8988T (cell line): Measurements from ENCODE around the gene PRDM12.

Experiments used
- DNase-seq: peaks from one replicate; pipeline ENCODE4 v3.0.0; 2011

The PRDM12 gene

DNA sequence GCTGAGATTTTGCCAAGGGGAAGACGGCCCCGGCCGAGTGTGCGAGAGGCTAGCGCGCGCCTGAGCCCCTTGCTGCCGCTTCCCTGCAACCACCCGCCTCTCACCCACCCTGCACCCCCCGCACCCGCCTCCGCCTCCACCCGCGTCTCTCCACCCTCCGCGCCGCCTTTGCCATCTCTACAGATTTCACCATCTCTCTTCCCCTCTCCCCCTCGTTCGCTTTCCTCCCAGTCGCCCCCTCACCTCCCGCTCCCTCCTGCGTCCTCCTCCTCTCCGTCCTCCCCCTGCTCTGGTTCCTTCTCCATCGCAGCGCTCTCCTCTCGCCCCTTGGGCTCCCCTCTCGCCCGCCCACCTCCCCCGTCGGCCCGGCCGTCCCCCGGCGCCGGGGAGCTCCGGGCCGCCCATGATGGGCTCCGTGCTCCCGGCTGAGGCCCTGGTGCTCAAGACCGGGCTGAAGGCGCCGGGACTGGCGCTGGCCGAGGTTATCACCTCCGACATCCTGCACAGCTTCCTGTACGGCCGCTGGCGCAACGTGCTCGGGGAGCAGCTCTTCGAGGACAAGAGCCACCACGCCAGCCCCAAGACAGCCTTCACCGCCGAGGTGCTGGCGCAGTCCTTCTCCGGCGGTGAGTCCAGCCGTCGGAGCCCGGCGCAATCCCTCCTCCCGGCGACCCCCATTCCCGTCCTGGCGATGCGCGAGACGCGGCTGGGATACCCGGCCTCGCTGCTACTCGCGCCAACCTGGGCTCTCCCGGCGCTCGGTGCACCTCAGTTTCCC lies at the start of gene PRDM12:
Gene PRDM12 (plus strand): TSS at position 344 of the 778 bp plus-strand sequence. CDS start 60 bp downstream, at position 404.
- no peak for DNase-seq

DNA sequence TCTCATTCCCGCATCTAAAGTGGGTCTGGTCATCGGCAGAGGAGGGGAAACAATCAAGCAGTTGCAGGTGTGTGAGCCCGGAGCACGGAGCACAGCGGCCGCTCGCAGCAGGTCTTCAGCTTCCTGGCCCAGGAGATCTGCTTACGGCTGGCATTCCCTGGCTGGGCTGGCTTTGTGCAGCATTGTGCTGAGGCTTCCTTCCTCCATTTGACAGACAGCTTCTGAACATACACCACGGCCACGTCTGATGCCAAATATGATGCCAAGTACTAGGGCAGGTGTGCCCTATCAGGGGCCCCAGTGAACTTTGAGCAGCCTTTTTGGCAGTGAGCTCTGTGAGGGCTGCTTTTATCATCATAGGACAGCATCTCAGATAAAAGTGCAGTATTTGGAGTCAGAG lies 47.9 kb upstream of the PRDM12 start:
- DNase-seq: no peak

DNA sequence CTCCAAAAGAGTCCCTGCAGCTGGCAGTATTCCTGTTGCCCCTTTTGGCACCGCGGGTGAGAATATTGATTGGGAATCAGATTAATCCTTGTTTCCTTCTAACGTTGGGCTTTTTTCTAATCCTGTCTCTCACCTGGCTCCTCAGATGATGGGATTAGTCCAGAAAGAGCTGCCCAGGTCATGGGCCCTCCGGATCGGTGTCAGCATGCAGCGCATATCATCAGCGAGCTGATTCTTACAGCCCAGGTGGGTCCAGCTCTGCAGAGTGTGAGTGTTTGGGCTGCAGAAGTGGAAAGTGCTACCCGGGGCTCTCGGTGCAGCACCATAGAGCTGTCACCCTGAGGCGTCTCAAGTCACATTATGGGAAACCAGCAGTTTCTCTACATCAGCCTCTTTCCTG lies 40.9 kb upstream of the PRDM12 start:
- DNase-seq: no peak

DNA sequence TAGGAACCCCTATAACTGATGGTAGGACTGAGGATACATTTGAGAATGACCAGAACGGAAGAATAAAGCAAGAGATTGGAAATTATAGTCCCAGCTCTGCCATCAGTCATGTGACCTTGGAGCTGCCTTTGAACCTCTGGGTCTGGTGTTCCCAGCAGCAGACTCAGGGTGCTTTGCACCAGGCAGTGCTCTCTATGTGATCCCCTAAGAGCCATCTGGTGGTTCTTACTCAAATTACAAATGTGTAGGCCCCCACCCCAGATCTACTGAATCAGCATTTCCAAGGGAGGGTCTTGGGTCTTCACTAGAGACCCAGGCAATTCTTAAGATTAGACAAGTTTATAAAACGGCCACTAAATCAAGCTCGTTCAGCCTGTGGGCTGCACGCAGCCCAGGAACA lies 40.2 kb upstream of the PRDM12 start:
- no peak for DNase-seq

DNA sequence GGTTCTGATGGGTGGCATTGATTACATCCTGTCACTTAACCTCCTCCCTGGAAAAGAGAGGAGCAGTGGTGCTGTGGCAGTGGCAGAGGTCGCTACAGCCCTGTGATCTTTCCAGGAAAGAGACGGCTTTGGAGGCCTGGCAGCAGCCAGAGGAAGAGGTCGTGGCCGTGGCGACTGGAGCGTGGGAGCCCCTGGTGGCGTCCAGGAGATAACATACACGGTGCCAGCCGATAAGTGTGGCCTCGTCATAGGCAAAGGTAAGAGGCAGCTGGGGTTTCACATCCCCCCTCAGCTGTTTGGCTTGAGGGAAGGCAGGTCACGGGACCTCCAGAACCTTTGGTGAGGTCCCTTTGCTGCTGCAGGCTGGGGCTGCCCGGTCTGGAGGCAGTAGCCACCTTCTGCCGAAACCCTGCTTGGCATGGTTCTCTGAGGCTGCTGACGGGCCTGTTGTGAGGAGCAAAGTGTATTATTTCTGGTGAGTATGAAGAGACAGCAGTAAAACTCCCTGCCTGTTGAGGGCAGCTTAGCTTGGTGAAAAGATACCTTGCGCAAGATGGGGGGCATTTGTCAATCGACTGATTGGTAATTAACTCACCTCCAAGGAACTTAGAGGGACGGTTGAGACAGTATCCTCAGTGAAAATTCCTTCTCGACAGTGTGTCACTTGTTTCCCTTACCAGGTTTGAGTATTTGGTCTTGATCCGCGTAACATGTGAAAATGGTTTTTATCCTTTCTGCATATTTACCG lies 38.0 kb upstream of the PRDM12 start:
- no peak for DNase-seq

DNA sequence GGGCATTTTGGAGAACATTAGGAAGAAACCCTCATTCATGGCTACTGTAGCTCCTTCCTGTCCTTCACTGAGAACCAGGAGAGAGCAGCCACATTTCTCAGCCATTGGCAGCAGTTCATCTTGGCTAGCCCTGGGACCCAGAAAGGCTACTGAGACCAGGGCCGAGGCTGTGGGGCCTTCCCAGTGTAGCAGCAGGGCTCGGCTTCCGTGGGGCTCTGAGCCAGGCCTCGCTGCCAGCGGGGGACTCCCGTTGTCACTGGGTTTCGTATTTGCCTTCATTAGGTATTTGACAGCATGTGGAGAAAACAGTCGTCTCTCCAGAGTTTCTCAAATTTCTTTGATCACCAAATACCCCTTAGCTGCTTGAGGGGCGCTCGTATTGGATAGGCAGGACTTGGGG lies 37.3 kb upstream of the PRDM12 start:
- no peak for DNase-seq

DNA sequence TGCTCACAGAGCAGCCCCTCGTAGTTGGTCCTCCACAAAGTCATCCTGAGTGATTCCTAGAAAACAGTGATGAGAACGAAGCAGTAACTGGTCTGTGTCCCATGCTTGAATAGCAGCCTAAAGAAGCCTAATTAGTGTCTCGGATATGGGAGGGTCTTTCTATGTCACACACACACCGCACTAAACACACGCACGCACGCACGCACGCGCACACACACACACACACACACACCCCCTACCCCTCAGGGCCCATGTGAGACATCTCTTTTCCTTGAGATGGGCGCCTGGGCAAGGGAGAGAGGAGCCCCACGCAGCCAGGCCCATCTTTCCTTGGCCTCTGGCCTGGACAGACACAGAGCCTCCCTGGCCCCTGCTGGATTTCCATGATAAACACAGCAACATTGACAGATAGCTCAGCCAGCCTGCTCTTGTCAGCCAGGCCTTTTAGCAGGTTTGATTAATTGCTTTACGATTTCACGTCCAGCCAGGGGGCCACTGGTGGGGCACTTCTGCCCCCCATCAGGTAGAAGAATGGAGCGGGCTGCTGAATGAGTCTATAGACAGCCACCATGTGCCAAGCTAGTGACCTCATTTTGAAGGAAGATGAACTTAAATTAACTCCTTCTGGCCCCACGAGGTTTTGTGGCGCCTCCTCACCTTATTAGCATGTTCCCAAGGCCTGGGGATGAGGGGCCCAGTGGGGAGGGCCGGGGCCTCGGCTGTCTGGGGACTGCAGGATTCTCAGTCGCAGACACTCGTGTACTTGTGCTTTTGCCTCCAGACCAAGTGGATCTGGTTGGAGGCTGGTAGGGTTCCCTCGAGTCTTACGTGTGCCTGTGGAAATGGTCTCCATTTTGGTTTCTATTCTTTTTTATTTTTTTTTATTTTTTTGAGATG lies 36.2 kb upstream of the PRDM12 start:
- DNase-seq: no peak

DNA sequence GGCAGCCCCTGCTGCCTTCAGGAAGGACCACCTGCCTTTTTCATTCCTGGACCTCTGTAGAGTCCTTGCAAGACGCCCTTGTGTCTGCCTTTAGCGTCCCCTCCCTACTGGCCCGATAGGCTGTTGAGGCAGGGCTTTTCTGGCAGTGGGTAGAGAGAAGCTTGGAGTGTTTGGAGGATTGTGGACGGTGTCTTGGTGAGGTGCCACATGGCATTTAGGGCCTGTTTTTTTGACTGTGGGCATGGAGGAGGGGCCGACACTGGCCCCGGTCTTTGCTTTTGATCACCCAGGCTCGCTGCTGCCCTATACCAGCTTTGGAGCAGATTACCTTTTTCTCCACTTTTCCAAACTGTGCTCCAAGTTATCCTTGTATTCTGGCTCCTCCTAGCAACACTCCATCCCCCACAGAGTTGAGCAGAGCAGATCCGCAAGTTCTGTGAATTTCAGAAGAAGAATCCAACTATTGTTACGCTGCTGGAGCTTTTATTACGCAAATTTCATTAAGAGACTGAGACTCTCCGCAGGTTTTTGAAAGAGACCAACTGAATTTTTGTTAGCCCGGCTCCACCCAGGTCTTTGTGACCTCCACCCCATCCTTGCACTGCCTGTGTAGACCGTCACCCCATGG lies 34.8 kb upstream of the PRDM12 start:
- no peak for DNase-seq

DNA sequence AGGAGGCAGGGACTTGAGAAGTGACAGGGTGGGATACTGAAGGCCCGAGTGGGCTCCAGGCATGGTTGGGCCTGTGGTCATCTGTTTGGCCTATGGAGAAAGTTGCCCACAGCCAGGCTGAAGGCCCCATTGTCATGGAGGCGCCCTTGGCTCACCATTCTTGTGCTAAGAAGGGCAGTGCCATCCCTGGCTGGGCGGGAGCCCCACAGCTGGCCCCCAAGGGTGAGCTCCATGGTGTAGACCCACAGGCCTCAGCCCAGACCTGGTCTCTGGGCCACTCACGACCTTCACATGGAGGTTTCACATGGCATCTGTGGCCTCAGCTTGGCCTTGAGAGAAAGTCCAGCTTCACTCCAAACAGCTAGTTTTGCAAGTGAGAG lies 34.3 kb upstream of the PRDM12 start:
- DNase-seq: no peak

DNA sequence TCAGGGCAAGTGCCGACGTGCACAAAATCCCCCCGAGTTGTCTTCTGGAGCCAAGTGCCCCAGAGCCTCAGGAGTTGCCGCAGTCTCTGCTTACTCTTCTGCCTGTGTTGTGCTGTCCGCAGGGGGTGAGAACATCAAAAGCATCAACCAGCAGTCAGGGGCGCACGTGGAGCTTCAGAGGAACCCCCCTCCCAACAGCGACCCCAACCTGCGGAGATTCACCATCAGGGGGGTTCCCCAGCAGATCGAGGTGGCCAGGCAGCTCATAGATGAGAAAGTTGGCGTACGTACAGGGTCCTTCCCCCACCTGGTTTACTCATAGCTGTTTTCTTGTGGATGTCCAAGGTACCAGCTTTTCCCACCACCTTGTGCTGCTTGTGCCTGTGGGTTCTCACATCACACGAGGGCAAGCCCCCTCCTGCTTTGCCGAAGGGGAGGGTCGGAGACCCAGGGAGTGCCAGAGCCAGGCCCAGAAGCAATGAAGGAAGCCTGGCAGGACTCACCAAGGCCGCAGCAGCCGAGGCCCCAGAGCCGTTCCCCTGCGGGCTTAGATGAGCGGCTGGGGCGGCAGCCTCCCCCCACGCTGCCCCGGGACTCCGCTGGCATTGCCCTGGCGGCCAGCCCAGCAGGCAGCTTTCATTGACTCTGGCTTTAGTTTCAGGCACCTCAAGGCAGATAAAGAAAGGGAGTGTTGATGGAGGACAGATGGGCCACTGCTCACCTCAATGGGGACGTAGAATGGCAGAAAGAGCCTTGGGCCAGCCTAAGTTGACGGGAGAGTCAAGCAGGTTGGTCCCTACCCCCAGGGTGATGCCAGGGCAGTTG lies 33.7 kb upstream of the PRDM12 start:
- DNase-seq: no peak

DNA sequence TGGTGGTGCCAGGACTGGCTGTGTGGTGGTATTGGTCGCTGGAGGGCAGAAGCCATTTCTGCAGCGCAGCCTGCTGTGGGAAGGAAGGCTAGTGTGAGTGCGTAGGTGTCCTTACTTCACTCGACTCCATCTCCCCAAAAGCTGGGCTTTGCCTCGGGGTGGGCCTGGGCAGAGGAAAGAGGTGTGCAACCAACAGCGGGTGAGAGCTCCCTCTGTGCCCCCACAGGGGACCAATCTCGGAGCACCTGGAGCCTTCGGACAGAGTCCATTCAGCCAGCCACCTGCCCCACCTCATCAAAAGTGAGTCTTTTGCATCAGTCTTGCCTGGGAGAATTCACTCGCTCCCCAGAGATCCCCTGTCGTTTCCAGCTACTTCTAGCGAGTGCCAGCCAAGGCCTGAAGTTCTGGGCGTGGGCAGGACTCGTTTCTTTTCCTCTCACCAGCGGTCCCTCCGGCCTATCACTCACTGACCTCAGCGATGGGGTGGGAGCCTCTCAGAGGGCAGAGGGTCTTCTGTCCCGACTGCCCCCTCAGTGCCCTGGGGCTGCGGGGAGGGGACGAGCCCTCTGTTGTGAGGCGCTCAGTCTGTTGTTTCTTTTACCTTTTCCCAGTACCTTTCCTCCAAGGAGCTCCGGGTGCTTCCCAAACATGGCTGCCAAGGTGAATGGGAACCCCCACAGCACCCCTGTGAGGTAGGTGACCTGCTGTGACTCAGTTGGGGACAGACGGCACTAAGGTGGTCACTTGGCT lies 32.9 kb upstream of the PRDM12 start:
- no peak for DNase-seq

DNA sequence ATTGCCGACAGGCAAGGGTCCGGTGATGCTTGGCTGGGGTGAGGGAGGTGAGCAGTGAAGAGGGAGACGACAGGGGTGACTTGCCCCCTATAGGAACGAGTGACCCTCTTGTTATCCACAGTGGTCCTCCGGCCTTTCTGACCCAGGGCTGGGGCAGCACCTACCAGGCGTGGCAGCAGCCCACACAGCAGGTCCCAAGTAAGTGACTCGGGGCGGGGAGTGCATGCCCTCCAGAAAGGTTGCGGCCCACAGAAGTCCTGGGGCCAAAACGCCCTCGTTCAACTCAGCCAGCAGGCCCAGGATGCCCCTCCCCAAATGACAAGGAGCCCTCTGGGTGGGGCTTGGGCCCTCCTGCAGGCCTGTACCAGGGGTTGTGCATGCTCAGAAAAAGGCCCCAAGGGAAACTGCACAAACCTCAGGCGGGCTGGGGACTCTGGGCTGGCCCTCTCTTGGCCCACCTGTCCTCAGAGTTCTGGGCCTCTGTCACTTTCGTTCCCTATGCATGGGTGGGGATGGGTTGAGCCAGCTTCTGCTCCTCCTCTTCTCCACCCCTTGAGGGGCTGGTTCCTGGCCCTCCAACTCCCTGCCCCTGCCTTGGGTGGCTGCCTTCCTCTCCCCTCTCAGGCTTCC lies 32.2 kb upstream of the PRDM12 start:
- DNase-seq: no peak

DNA sequence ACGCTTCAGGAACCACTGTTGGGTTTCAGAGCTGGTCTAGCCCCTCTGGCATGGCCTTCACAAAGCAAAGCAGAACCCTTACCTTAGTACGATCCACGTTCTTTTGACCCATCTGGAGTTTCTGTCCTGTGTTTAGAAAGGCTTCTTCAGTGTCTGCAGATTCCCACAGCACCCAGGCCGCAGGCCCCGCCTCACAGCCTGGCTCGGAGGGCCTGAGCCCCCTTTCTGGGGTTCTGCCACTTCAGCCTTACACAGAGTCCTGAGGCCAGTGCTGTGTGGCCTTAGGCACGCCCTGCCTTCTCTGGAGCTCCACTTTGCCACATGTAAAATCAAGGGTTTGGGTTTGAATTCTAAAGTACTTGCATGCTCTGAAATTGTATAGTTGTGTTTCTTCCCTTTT lies 31.6 kb upstream of the PRDM12 start:
- no peak for DNase-seq

DNA sequence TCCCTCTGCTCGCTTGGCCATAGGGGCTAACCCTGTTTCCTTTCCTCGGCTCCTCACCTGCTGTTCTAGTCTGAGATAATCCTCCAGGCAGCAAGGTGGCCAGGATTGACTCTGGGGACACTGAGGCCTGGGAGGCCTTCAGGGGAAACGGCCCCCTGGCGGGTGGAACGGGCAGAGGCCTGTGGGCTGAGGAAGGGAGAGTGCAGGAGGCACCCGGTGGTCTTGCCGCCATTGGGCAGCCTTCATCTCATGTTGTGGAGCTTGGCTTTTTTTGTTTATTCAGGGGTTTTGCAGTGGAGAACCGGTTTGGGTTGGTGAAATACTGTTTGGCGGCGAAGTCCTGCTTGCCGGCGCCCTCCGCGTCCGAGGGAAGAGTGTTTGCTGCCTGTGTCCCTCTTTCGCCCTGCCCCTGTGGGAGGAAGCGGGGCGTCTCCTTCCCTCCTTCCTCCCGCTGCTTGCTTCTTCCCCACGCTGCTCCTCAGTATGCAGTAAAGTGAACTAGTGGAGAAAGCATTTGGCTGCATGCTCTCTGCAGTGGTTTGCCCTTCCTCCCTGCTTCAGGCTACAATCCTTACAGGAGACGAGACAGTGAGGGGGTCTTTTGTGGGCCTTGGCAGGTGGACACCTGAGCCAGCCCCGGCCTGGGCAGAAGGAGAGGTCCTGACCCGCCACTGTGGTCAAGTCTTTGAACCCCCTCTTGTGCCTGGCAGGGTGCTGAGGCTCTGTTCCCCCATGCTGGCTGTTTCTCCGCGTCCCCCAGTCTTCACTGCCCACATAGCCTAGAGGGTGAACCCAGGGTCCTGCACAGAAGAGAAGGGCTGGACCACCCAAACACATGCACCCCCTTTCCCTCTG lies 30.8 kb upstream of the PRDM12 start:
- no peak for DNase-seq

DNA sequence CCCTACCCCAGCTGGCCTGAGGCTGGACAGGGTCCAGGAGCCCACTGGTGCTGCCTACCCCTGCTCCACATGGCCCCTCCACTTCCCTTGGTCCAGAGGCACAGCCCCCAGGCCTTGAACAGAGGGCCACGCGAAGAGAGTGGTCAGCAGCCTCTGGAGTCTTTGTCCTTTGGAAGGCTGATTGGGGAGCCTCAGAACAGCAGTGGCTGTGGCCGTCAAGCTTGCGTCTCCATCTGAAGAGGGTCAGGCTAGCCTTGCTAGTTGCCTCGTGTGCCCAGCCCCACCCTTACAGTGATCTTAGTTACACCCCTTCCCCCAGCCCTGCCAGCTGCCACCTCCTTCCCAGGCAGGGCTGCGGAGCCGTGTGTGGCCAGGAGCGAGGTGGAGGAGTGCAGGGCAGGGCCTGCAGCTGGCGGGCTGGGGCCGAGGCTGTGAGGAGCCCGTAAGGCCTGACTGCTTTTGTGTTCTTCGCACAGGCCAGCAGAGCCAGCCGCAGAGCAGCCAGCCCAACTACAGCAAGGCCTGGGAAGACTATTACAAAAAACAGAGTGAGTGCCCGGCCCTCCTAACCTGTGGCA lies 30.1 kb upstream of the PRDM12 start:
- DNase-seq: no peak

DNA sequence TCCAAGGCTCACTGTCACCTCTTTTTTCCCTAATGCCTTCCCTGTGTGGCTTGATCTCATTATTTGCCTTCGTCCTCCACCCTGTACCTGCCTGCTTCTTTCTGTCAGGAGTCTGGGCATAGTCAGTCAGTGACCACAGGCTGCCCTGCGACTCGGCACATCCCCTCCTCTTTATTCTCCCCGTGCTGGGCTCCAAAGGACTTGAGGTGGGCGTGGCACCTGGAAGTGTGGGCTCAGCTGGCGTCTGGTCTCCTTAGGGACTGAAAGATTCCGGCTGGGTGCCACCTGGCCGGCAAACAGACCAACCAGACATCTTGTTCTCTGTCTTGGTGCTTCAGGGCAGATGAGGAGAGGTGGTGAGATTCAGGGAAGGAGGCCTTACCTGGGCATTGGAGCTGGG lies 29.6 kb upstream of the PRDM12 start:
- DNase-seq: no peak

DNA sequence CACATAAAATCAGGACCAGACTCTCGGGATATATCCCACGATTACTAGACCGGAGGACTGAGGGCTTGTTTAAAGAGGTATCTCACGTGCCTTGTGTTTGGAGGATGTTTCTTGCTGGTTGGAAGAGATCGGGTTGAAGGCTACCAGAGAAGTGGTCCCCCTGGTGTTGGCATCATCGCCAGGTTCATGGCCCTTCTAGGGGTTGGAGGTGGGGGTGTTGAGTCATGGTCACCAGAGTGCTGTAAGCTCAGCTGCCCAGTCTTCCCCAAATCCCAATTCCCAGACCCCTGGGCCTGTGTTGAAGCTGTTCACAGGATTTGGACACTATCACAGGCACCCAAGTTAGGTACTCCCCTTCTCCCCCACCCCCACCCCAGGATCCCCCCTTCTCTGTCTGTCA lies 29.1 kb upstream of the PRDM12 start:
- no peak for DNase-seq

DNA sequence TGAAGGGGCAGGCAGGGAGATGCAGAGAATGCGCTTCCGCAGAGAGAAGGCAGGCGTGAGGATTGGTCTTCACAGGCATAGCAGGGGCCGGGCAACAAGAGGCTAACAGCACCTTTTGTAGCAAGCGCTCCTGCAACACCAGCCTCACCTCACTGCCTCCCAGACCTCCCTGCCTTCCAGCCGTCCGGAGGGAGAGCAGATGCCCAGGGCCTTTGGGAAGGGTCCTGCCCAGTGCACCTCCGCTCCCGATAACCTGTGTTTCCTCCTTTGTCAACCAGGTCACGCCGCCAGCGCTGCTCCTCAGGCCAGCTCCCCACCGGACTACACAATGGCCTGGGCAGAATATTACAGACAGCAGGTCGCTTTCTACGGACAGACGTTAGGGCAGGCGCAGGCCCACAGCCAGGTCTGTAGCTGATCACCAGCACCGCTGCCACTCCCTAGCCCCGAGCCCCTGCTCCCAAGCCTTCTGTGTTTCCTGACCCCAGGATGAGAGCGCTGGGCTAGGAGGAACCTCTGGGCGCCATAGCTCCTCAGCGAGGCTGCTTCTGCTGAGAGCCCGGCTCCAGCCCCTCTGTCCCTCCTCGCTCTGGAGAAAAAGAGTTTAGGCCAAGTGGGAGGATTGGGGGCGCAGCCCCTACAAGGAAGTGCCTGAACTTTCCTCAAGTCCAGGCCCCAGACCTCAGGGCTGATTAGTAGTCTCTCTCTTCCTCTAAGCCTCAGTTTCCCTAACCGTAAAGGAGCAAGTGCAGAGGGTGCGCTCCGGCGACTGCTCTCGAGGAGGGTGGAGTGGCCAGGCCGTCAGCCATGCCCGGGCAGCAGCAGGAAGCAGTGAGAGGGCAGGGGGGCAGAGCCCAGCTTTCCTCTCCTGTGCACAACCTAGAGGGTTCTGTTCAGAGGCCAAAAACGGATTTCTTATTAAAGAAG lies 28.4 kb upstream of the PRDM12 start:
- DNase-seq: no peak
